HK-2 (cell line): ENCODE results near the gene IER3.

Source experiments
- DNase-seq: peaks from one replicate; pipeline ENCODE4 v3.0.0-alpha.2; 2018; ENCODE audit not compliant: unreplicated experiment

IER3 gene

GRCh38 chr6:30747902-30748769 is 3.8 kb upstream of the IER3 start:
- no peak for DNase-seq

- no peak for DNase-seq
Observed at GRCh38 chr6:30747300-30747687, 2.9 kb upstream of the IER3 start.

- no peak for DNase-seq
Observed at GRCh38 chr6:30743099-30744053, 971 bp downstream of the IER3 start.

GRCh38 chr6:30742316-30743098 is 1.8 kb downstream of the IER3 start, which contains the start of gene FLOT1:
Gene FLOT1, minus strand, starts transcription at chr6:30742687. Its CDS starts 498 bp downstream, at chr6:30742189.
- DNase-seq: peak; percentile 99

- no peak for DNase-seq
Observed at GRCh38 chr6:30741789-30742315, 2.5 kb downstream of the IER3 start.

- no peak for DNase-seq
Observed at GRCh38 chr6:30741063-30741779, 3.1 kb downstream of the IER3 start.

GRCh38 chr6:30740540-30740870 is 3.8 kb downstream of the IER3 start:
- DNase-seq: no peak

- DNase-seq: no peak
Observed at GRCh38 chr6:30738532-30738931, 5.8 kb downstream of the IER3 start.

GRCh38 chr6:30735668-30736314 is 8.6 kb downstream of the IER3 start:
- no peak for DNase-seq

GRCh38 chr6:30732237-30732943 is 12.0 kb downstream of the IER3 start:
- DNase-seq: no peak

- DNase-seq: peak; percentile 65
Observed at GRCh38 chr6:30730601-30731435, 13.5 kb downstream of the IER3 start.

GRCh38 chr6:30727920-30728553 is 16.3 kb downstream of the IER3 start:
- no peak for DNase-seq

GRCh38 chr6:30726506-30727413 is 17.6 kb downstream of the IER3 start:
- DNase-seq: no peak

- peak; percentile 76 for DNase-seq
Observed at GRCh38 chr6:30725713-30726505, 18.4 kb downstream of the IER3 start.

- no peak for DNase-seq
Observed at GRCh38 chr6:30724906-30725667, 19.3 kb downstream of the IER3 start.
